PC-3 (cell line): ENCODE measurements around the gene CKAP5. TPM values are rescaled to one million over a fixed set of nuclear protein-coding genes. Genes with fewer than 3 reads are reported as not detected.

Source experiments
- ATAC-seq: fragments of 200-7000 bp; cut with Tn5 transposase; 2 replicates; pipeline ENCODE4 v1.9.1; 2020; ENCODE audit warnings: mild to moderate bottlenecking, moderate library complexity
- BruUV-seq: library from RNA; stranded (reverse); fragments of 400-500 nt; replicated peaks from 2 replicates; lab custom pipeline; 2021; lab: Mats Ljungman, UMichigan
- CTCF ChIA-PET: fragments of 300-600 bp; sonication (Branson Sonifier 250); formaldehyde crosslinking; loops from one replicate; lab custom pipeline; 2022; ENCODE audit warnings: antibody characterized with exemption; lab: Charles Lee
- POLR2A ChIA-PET: fragments of 300-600 bp; sonication (Branson Sonifier 250); formaldehyde crosslinking; loops from one replicate; lab custom pipeline; 2022; ENCODE audit warnings: antibody characterized with exemption; ENCODE audit not compliant: unreplicated experiment; lab: Charles Lee
- DNase-seq: peaks from one replicate; pipeline ENCODE4 v3.0.0-alpha.2; 2015
- H2AFZ ChIP-seq: fragments of 300-600 bp; sonication (generic); 2 replicates; pipeline ENCODE4 v1.6.0; 2016; ENCODE audit warnings: antibody characterized with exemption, low read length
- H3F3A ChIP-seq: fragments of 300-600 bp; sonication (generic); one replicate; pipeline ENCODE4 v1.6.0; 2017; ENCODE audit warnings: antibody characterized with exemption, low read length, control low read depth, mild to moderate bottlenecking; ENCODE audit not compliant: unreplicated experiment
- H3K27ac ChIP-seq: fragments of 300-600 bp; sonication (generic); 2 replicates; pipeline ENCODE4 v1.5.1; 2016; ENCODE audit warnings: mild to moderate bottlenecking, low read length
- H3K27me3 ChIP-seq: fragments of 300-600 bp; sonication (generic); 2 replicates; pipeline ENCODE4 v1.6.1; 2016; ENCODE audit warnings: low read length, mixed read lengths
- H3K36me3 ChIP-seq: fragments of 300-600 bp; sonication (generic); 2 replicates; pipeline ENCODE4 v1.6.1; 2016; ENCODE audit warnings: low read depth, mixed run types, low read length, mixed read lengths
- H3K4me1 ChIP-seq: fragments of 300-600 bp; sonication (generic); 2 replicates; pipeline ENCODE4 v1.5.1; 2016; ENCODE audit warnings: low read length; ENCODE audit not compliant: insufficient read depth
- H3K4me2 ChIP-seq: fragments of 300-600 bp; sonication (generic); 2 replicates; pipeline ENCODE4 v1.6.0; 2016; ENCODE audit warnings: low read length
- H3K4me3 ChIP-seq: fragments of 300-600 bp; sonication (generic); 2 replicates; pipeline ENCODE4 v1.5.1; 2016; ENCODE audit warnings: mild to moderate bottlenecking, low read length, mixed read lengths
- H3K79me2 ChIP-seq: fragments of 300-600 bp; sonication (generic); 2 replicates; pipeline ENCODE4 v1.6.1; 2017; ENCODE audit warnings: low read length, mixed read lengths
- H3K9ac ChIP-seq: fragments of 300-600 bp; sonication (generic); 2 replicates; pipeline ENCODE4 v1.6.0; 2016; ENCODE audit warnings: mild to moderate bottlenecking, low read length
- H3K9me2 ChIP-seq: fragments of 300-600 bp; sonication (generic); replicated peaks from 2 replicates; pipeline ENCODE4 v1.6.1; 2016; ENCODE audit warnings: mixed run types, low read length, mixed read lengths
- H3K9me3 ChIP-seq: fragments of 300-600 bp; sonication (generic); 2 replicates; pipeline ENCODE4 v1.6.1; 2016; ENCODE audit warnings: low read length, mixed read lengths
- H4K20me1 ChIP-seq: fragments of 300-600 bp; sonication (generic); 2 replicates; pipeline ENCODE4 v1.6.1; 2016; ENCODE audit warnings: low read length, mixed read lengths
- CTCF ChIP-seq: fragments of 300-600 bp; sonication (generic); conservative IDR thresholded peaks from 2 replicates; pipeline ENCODE4 v1.5.1; 2017; ENCODE audit warnings: antibody characterized with exemption, low read depth, mild to moderate bottlenecking, low read length
- EZH2 ChIP-seq: fragments of 300-600 bp; sonication (generic); IDR thresholded peaks from one replicate; pipeline ENCODE4 v1.6.1; 2017; ENCODE audit warnings: antibody characterized with exemption, mild to moderate bottlenecking, low read length; ENCODE audit not compliant: unreplicated experiment
- EZH2phosphoT487 ChIP-seq: fragments of 300-600 bp; sonication (generic); IDR thresholded peaks from 2 replicates; pipeline ENCODE4 v1.6.1; 2018; ENCODE audit warnings: mild to moderate bottlenecking, antibody characterized with exemption, low read length, borderline replicate concordance
- intact Hi-C: fragments of 100-400 bp; cut with micrococcal nuclease; formaldehyde crosslinking; loops from 2 replicates; pipeline ENCODE4 v1.9.0; 2023
- total RNA-seq: library from RNA; depleted of rRNA; stranded (reverse); fragments of >200 nt; gene quantifications from 2 replicates; pipeline ENCODE4 v1.2.3, GENCODE V29; 2014

Gene CKAP5
- total RNA-seq, 1 experiment from 2014 or later: 86.4 TPM

- Histone ChIP-seq H3K27ac (no peak overlapping the region), H3K36me3 (peaks cover 56% of the 10 kb centered on the region), H3K9ac (no peak overlapping the region), H3K79me2 (no peaks in the 10 kb centered on the region), H2AFZ (no peak overlapping the region), H3K27me3 (no peaks in the 10 kb centered on the region), H3K4me1 (no peaks in the 10 kb centered on the region), H4K20me1 (no peaks in the 10 kb centered on the region; the same call in 1 of the 2 replicates), H3K4me3 (no peak overlapping the region), H3K4me2 (no peak overlapping the region), H3K9me3 (no peaks in the 10 kb centered on the region), H3F3A (no peaks in the 10 kb centered on the region), H3K9me2 (no peaks in the 10 kb centered on the region)
- ChIA-PET CTCF (no interaction called here), POLR2A (no interaction called here)
- intact Hi-C loops: loop anchor here (2.0 kb wide), 1 partner anchor 78 kb away; the partner anchor contains the start of genes ARHGAP1 and ZNF408
- DNase-seq (peak; percentile 53), ATAC-seq (peak; percentile 79)
- no peak for TF ChIP-seq CTCF
- TF ChIP-seq EZH2: no peak
- TF ChIP-seq EZH2phosphoT487: no peak
- BruUV-seq: no TSS peak
Observed at GRCh38 chr11:46778416-46778815, 67.7 kb downstream of the CKAP5 start.

GRCh38 chr11:46776878-46777277 lies 69.2 kb downstream of the CKAP5 start:
- ATAC-seq: no peak
- CTCF ChIA-PET: no interaction called here
- peaks cover 55% of the 10 kb centered on the region for H3K36me3 ChIP-seq

More at GRCh38 chr11:46776878-46777277, 69.2 kb downstream of the CKAP5 start:
- H3K27me3 ChIP-seq: no peaks in the 10 kb centered on the region
- no peak for TF ChIP-seq CTCF
- TF ChIP-seq EZH2: no peak
- TF ChIP-seq EZH2phosphoT487: no peak
- no peaks in the 10 kb centered on the region; the same call in 1 of the 2 replicates for H4K20me1 ChIP-seq
- no peaks in the 10 kb centered on the region for H3K9me2 ChIP-seq
- POLR2A ChIA-PET: no interaction called here
- no peak overlapping the region for H3K9ac ChIP-seq
- no peaks in the 10 kb centered on the region for H3K4me1 ChIP-seq
- DNase-seq: no peak
- no peak overlapping the region for H3K27ac ChIP-seq
- H3K79me2 ChIP-seq: no peaks in the 10 kb centered on the region
- H3F3A ChIP-seq: no peaks in the 10 kb centered on the region
- no peak overlapping the region for H3K4me2 ChIP-seq
- H3K9me3 ChIP-seq: no peaks in the 10 kb centered on the region
- no peak overlapping the region for H3K4me3 ChIP-seq
- no peak overlapping the region for H2AFZ ChIP-seq
- intact Hi-C loops: no loop called here
- no TSS peak for BruUV-seq
